Fibroblast of villous mesenchyme (primary cell): ENCODE measurements around the gene SPAG17. TPM values are rescaled to one million over a fixed set of nuclear protein-coding genes. Genes with fewer than 3 reads are reported as not detected.

Experiments used
- DNase-seq: peaks from one replicate; pipeline ENCODE4 v3.0.0-alpha.2; 2010; ENCODE audit warnings: low read depth
- H3K4me3 ChIP-seq: 2 replicates; pipeline ENCODE4 v1.5.1; 2011; ENCODE audit warnings: low read depth, mild to moderate bottlenecking, low read length
- total RNA-seq: library from RNA; depleted of rRNA; stranded (reverse); fragments of >200 nt; gene quantifications from 2 replicates; pipeline ENCODE4 v1.2.3, GENCODE V29; 2012
- TF ChIP-seq, protein P1 (sequence below): IDR thresholded peaks from 2 replicates; pipeline ENCODE4 v1.5.1; 2012; ENCODE audit warnings: low read depth, mild to moderate bottlenecking, low read length; ENCODE audit not compliant: insufficient read depth

SPAG17 gene
- total RNA-seq = 0.32 TPM in 1 of 2 replicates, not detected in the other

GRCh38 chr1:118185084-118185832, at the start of gene SPAG17:
SPAG17 (minus strand) TSS chr1:118185228; CDS start chr1:118185157, 71 bp downstream.
- DNase-seq = peak; percentile 27

GRCh38 chr1:118225471-118225870, 40.4 kb upstream of the SPAG17 start:
- no peak overlapping the region for H3K4me3 ChIP-seq
- TF ChIP-seq, protein P1, sequence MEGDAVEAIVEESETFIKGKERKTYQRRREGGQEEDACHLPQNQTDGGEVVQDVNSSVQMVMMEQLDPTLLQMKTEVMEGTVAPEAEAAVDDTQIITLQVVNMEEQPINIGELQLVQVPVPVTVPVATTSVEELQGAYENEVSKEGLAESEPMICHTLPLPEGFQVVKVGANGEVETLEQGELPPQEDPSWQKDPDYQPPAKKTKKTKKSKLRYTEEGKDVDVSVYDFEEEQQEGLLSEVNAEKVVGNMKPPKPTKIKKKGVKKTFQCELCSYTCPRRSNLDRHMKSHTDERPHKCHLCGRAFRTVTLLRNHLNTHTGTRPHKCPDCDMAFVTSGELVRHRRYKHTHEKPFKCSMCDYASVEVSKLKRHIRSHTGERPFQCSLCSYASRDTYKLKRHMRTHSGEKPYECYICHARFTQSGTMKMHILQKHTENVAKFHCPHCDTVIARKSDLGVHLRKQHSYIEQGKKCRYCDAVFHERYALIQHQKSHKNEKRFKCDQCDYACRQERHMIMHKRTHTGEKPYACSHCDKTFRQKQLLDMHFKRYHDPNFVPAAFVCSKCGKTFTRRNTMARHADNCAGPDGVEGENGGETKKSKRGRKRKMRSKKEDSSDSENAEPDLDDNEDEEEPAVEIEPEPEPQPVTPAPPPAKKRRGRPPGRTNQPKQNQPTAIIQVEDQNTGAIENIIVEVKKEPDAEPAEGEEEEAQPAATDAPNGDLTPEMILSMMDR = no peak
- DNase-seq = no peak

More at GRCh38 chr1:118185084-118185832, at the start of gene SPAG17:
- peak within 1 kb of the TSS; percentile 49 for H3K4me3 ChIP-seq
- TF ChIP-seq, protein P1 = no peak

- DNase-seq = no peak
- TF ChIP-seq, protein P1 = no peak
These were observed 38.4 kb upstream of the SPAG17 start for GRCh38 chr1:118223426-118223825.

DNA sequence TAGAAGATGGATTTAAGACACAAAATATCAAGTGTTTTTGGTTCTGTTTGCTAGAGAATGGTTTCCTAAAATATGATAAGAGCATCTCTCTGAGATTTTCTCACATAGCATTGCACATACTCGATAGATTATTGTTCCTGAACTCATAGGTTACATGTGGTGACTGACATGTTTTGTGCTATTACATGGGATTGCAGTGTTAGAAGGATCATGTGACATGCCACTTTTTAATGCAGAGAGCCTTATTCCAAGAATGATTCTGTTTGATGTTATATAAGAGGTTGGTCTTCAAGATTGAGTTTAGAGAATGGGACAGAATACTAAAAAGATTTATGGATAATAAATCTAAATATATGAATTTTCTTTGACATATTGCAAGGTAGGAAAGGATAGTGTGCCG, 34.4 kb upstream of the SPAG17 start:
- H3K4me3 ChIP-seq = no peak overlapping the region
- TF ChIP-seq, protein P1 = no peak
- no peak for DNase-seq

More at GRCh38 chr1:118223426-118223825, 38.4 kb upstream of the SPAG17 start:
- no peak overlapping the region for H3K4me3 ChIP-seq

- DNase-seq = no peak
- TF ChIP-seq, protein P1 = no peak
- no peak overlapping the region for H3K4me3 ChIP-seq
These were observed 32.3 kb upstream of the SPAG17 start for GRCh38 chr1:118217141-118217838.

DNA sequence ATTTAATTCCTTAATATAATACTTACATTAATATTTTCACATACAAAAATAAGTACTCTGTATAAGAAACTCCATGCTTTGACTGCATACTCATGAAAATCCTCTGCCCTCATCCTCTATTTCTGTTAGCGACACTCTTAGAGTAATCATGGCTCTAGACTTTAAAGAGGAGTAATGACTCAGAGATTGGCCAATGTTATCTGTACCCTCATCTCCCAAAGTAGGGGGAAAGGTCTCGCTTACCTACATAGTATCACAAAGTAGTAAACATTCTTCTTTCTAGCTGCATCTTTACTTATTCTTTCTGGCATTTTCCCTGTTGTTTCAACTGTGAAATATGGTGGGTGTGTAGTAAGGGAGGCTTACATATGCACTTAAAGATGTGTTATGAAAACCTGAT, 29.8 kb upstream of the SPAG17 start:
- H3K4me3 ChIP-seq = no peak overlapping the region
- no peak for DNase-seq
- TF ChIP-seq, protein P1 = no peak
